Suprapubic skin (tissue), 3 donors: Measurements from ENCODE around the gene JMJD4.

Experiments
- EP300 ChIP-seq: sonication (generic); formaldehyde crosslinking; IDR thresholded peaks from one replicate; pipeline ENCODE4 v1.6.1; 2017; ENCODE audit warnings: antibody characterized with exemption
- POLR2A ChIP-seq, 2 donors: fragments of 450-650 bp; IDR thresholded peaks; one replicate each; pipeline ENCODE4 v1.6.1; 2017; ENCODE audit warnings: antibody characterized with exemption in 2 of 2, mild to moderate bottlenecking in 2 of 2, moderate library complexity in 2 of 2
- TF ChIP-seq, protein P1 (sequence below), 2 donors: fragments of 200-600 bp in 1 of 2; fragments of 450-650 bp in 1 of 2; sonication (generic) in 1 of 2; IDR thresholded peaks; one replicate each; pipeline ENCODE4 v1.5.1; 2016 to 2019; ENCODE audit warnings: antibody characterized with exemption in 2 of 2, mild to moderate bottlenecking in 1 of 2, moderate library complexity in 1 of 2

DNA sequence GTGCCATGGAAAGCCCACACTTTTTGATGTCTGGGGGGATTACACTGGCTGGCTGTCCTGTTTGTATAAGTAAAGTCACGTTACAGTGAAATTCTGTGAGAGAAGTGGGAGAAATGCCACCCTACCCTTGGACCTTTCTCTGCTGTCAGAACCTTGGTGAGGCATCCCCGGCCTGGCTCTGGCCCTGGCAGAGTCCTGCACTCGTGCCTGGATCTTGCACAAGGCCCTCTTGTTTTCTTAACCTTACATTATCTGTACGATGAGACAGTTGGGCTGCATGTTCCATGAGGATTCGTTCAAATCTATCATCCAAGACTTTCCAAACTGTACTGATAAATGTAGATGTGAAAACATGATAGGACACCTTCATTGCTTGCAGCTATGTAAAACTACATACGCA lies 11.6 kb upstream of the JMJD4 start:
- TF ChIP-seq, protein P1, sequence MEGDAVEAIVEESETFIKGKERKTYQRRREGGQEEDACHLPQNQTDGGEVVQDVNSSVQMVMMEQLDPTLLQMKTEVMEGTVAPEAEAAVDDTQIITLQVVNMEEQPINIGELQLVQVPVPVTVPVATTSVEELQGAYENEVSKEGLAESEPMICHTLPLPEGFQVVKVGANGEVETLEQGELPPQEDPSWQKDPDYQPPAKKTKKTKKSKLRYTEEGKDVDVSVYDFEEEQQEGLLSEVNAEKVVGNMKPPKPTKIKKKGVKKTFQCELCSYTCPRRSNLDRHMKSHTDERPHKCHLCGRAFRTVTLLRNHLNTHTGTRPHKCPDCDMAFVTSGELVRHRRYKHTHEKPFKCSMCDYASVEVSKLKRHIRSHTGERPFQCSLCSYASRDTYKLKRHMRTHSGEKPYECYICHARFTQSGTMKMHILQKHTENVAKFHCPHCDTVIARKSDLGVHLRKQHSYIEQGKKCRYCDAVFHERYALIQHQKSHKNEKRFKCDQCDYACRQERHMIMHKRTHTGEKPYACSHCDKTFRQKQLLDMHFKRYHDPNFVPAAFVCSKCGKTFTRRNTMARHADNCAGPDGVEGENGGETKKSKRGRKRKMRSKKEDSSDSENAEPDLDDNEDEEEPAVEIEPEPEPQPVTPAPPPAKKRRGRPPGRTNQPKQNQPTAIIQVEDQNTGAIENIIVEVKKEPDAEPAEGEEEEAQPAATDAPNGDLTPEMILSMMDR (IDR thresholded peaks at IDR 0.05) = no peak
- TF ChIP-seq EP300 (no peak), POLR2A (IDR thresholded peaks at IDR 0.05) (no peak)
